Right ventricle myocardium superior (tissue), 1 donor: Measurements from ENCODE around the gene GDPD4. TPM values are rescaled to one million over a fixed set of nuclear protein-coding genes. Genes with fewer than 3 reads are reported as not detected.

Source experiments
- ATAC-seq: fragments of 200-7000 bp; cut with Tn5 transposase; one replicate; pipeline ENCODE4 v1.9.1; 2020; ENCODE audit warnings: mild to moderate bottlenecking; ENCODE audit not compliant: poor library complexity
- DNase-seq: peaks from one replicate; pipeline ENCODE4 v3.0.0-alpha.2; 2020
- intact Hi-C: fragments of 100-400 bp; cut with DNase I; formaldehyde crosslinking; loops from one replicate; pipeline ENCODE4 v1.11.2; 2022
- total RNA-seq: library from RNA; stranded (reverse); fragmentation: NEBNext Ultra II Directional; extraction: Animal tissue kit (Norgen Biotek cat#: 25700); gene quantifications from one replicate; pipeline ENCODE4 v1.2.1, GENCODE V29; 2021
- donor health status: DM: no; HTN: yes; CAD: no; lungs with severe emphysema.

Gene GDPD4
- total RNA-seq, 1 donor from 2014 or later, result not detected

DNA sequence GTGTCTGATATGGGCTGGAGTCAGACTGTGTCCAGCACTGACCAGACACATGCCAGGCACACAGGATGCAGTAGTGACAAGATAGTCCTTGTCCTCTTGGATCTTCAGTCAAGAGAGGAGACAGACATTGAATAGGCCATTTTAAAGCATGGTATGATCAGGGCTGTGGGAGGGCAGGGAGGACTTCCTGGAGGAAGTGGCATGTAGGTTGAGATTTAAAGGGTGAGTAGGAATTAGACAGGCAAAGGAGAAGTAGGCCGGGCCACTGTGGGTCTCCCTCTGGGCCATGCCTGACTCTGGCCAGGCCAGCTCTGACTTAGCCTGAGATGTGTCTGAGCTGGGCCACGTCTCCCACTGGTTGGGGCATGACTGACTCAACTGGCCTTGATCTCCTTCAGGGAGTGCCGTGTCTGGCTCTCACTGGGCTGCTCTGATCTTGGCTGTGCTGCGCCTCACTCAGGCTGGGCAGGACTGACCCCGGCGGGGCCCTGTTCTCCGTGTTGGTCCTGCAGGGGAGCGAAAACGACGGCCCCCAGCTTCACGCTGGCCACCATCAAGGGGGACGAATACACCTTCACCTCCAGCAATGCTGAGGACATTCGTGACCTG lies 102.2 kb downstream of the GDPD4 start:
- DNase-seq (peak; percentile 5), ATAC-seq (no peak)
- intact Hi-C loops, result no loop called here

DNA sequence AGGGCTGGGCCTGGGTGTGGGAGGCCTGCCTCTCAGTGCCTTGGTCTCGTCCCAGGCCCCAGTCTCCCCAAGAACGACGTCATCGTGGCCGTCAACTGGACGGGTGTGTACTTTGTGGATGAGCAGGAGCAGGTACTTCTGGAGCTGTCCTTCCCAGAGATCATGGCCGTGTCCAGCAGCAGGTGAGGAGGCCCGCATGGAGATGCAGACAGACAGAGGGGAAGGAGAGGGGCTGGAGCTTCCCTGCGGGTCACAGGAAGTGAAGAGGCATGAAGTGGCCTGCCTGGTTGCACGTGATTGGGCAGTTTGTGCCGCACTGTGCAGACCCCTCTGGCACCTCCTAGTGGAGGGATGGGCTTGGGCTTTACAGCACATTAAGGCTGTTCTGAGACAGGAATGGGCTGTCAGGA lies 103.0 kb downstream of the GDPD4 start:
- intact Hi-C loops, result no loop called here
- DNase-seq (peak; percentile 27), ATAC-seq (no peak)

DNA sequence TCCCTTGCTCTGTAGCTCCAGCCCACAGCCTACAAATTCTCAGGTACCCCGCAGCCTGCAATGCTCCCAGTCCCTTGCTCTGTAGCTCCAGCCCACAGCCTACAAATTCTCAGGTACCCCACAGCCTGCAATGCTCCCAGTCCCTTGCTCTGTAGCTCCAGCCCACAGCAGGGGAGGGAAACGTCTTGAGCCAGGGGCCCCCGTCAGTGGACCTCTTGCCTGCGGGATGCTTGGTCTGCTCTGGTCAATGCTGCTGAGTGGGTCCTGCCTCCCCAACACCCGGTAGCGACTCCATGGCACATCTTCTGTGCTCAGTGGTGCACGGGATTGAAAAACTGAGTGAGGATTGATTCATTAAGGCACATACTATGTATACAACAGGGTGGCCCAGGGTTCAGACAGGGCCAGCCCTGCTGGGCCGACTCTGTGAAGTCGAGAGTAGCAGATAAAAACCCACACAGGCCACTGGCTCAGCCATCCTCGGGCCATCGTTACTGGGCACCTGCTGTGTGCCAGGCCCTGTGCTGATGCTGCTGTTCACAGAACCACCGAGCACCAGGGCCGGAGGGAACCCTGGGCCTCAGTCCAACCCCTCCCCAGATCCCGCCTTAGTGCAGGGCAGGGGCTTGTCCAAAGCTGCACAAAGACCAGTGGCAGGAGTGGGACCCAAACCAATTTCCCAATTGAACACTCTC lies 103.7 kb downstream of the GDPD4 start:
- intact Hi-C loops, result no loop called here
- DNase-seq (peak; percentile 22), ATAC-seq (no peak)

DNA sequence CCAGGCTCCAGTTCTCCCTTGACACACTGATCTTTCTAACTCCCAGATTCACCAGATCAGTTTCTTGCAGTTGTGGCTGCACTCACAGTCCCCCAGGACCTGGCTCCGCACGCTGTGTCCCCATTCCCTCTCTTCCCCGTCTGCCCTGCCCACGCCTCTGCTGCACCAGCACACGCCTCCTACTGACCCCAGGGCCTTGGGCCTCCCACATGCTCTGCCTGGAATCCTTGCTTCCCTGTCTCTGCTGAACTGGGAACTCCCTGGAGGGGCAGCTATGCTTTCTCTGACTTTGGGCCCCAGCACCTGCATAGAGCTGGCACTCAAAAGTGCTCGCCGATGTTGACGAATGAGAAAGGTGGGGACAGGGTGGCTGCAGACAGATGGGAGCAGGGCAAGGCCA lies 104.5 kb downstream of the GDPD4 start:
- intact Hi-C loops, result no loop called here
- DNase-seq, result peak; percentile 23
- ATAC-seq, result no peak

DNA sequence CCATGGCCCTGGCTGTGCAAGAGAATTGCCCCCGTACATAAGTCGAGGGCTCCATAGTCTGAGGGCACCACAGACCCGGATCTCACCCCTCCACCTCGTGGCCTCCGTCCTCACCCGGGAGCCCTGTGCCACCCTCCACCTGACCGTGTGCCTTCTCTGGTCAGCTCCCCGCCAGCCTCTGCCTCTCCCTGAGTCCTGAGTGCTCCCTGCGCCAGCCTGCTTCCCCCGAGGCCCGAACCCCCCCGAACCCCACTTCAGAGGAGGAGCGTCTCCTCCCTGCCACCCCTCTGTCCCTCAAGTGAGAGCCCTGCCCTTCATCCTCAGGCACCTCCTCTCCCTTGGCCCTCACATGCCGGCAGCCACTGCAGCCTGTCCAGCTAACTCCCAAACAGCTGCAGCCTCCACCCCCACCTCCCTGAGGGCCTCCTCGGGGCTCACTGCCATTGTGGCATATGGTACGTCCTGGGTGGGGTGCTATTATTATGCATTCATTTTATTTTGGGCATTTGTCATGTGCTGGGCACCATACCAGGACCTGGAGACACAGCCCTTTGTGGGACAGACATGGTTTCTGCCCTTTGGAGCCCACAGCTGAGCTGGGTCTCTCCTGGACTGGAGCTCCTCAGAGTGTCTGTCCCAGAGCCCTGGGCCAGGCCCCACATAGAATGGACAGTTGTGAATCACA lies 106.3 kb downstream of the GDPD4 start:
- ATAC-seq (peak; percentile 50), DNase-seq (peak; percentile 39)
- intact Hi-C loops, result no loop called here

DNA sequence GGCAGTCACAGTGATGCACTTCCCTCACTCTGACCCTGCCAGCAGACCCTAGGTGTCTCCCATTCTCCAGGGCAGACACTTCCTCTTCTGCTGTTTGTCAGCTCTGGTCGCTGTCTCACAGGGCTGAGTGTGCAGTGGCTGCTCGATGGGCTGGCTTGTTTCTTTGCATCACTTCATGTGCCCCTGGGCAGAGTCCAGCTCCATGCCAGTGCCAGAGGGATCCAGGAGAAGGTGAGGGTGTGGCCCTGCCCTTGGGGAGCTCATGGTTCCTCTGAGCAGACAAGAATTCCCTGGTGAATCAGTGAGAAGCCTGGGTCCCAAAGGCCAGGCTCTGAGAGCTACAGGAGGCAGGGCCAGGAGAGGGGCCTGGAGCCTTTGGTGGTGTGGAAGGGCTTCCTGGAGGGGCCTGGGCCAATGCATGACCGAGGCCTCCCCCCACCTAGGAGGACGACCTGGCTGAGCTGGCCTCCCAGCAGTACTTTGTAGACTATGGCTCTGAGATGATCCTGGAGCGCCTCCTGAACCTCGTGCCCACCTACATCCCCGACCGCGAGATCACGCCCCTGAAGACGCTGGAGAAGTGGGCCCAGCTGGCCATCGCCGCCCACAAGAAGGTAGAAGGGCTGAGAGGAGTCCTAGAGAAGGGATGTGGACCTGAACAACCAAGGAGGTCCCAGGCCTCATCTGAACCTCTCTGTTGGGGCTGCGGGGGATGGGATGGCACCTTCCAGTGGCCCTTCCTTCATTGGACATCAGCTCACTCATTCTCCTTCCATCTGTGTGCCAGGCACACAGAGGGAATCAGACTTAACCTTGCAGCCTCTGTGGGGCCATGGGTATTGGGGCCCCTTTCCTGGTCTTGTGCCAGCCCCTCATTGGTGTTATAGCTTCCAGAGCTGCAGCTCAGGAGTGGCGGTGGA lies 107.3 kb downstream of the GDPD4 start:
- intact Hi-C loops, result loop anchor here (5.0 kb wide), 1 partner anchor 353 kb away; no protein-coding TSS in a partner anchor
- peak; percentile 27 for DNase-seq
- no peak for ATAC-seq

DNA sequence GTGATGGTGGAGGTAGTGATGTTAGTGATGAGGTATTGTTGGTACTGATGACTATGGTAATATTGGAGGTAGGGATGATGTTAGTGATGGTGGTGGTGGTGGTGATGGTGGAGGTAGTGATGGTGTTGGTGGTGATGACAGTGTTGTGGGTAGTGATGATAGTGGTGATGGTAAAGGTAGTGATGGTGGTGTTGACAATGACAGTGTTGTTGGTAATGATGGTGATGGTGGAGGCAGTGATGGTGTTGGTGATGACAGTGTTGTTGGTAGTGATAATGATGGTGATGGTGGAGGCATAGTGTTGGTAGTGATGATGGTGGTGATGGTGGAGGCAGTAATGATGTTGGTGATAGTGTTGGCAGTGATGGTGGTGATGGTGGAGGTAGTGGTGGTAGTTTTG lies 108.3 kb downstream of the GDPD4 start:
- DNase-seq, result no peak
- no peak for ATAC-seq
- intact Hi-C loops, result loop anchor here (5.0 kb wide), 1 partner anchor 354 kb away; no protein-coding TSS in a partner anchor

DNA sequence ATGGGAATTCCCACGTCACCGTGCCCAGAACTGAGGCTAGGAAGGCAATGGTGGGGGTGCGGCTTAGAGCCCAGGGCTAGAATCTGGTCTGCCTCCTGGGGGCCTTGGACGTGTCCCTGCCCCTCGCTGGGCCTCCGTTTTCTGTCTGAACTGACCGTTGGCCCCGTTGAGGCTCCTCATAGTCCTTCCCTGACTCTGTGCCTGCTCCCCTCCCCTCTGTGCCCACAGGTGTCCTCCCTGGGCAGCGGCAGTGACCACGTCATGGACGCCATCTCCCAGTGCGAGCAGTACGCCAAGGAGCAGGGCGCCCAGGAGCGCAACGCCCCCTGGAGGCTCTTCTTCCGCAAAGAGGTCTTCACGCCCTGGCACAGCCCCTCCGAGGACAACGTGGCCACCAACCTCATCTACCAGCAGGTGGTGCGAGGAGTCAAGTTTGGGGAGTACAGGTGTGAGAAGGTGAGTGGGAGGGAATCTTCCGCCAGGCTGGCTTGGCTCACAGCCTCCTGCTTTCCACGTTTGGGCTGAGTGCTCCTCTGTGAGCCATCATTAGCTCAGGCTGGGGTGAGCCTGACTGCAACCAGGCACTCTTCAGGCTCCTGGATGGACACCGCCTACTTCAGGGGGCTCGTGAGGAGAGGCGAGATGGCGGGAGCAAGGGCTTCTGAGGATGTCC lies 109.5 kb downstream of the GDPD4 start:
- peak; percentile 17 for ATAC-seq
- intact Hi-C loops, result loop anchor here (5.0 kb wide), 1 partner anchor 355 kb away; no protein-coding TSS in a partner anchor
- DNase-seq, result peak; percentile 49

DNA sequence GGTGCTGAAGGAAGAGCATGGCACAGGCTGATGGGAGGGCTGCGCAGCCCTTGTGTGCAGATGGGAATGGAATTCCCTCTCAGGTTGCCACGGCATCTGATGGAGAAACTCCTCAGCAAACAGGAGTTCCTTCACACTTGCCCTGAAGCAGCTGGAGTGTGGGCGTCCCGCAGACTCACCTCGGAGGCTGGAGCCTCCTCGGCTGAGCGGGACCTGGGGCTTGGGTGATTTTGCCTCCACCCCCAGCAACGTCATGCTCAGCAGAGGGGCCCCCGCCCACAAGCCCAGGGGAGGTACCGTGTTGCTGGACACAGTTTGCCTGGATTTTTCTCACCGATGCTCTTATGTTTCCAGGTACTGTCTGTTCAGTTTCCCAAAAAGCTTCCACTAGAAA lies 110.1 kb downstream of the GDPD4 start:
- DNase-seq, result peak; percentile 28
- ATAC-seq, result no peak
- intact Hi-C loops, result loop anchor here (5.0 kb wide), 1 partner anchor 356 kb away; no protein-coding TSS in a partner anchor

DNA sequence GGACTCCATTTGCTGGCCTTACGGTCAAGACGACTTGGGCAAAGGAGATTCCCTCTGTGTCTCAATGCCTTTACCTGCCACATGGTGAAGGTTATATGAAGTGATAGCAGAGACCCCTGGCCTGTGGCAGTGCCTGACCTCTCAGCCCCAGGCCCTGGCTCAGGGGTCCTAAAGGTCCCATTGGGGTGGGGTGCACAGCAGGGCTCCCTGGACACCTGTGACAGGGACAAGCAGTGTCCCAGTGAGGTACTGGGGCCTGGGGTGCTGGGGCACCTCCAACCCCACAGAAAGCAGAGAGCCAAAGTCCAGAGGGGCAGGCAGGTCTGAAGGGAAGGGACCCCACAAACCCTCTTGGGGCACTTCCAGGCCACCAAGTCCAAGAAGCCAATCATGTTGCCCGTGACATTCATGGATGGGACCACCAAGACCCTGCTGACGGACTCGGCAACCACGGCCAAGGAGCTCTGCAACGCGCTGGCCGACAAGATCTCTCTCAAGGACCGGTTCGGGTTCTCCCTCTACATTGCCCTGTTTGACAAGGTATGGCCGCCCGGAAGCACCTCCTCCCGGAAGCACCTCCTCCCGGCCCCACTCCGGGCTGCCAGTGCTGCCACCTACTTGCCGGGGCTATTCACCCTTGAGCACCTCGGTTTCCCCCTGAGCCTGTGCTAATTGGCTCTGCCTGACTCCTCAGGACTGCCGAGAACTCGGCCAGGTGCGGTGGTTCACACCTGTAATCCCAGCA lies 111.0 kb downstream of the GDPD4 start:
- DNase-seq, result peak; percentile 24
- ATAC-seq, result no peak
- intact Hi-C loops, result loop anchor here (5.0 kb wide), 1 partner anchor 357 kb away; no protein-coding TSS in a partner anchor

DNA sequence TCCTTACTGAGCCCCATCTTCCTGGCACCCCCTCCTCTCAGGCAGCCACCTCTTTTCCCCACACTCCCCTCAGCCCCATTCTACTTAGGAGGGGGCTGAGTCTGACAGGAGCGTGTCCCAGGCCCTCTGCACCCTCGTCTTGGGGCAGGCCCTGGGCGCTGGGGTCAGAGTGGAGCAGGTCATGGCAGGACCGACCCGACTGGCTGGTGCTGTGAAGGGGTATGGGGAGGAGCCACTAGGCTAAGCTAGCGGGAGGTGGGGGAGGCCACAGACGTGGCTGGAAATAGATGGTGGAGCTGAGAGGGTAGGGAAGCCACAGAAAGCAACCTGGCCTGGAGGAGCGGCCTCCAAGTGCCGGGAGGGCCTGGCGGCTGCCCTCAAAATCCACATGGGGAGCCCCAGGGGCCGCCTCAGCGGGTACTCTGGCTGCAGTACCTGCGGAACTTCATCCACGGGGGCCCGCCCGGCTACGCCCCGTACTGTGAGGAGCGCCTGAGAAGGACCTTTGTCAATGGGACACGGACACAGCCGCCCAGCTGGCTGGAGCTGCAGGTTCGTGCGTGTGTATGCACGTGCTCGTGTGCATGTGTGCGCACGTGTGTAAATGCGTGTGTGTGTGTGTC lies 111.8 kb downstream of the GDPD4 start:
- intact Hi-C loops, result loop anchor here (2.0 to 5.0 kb wide), 2 partner anchors 63 to 358 kb away; no protein-coding TSS in a partner anchor
- peak; percentile 31 for DNase-seq

DNA sequence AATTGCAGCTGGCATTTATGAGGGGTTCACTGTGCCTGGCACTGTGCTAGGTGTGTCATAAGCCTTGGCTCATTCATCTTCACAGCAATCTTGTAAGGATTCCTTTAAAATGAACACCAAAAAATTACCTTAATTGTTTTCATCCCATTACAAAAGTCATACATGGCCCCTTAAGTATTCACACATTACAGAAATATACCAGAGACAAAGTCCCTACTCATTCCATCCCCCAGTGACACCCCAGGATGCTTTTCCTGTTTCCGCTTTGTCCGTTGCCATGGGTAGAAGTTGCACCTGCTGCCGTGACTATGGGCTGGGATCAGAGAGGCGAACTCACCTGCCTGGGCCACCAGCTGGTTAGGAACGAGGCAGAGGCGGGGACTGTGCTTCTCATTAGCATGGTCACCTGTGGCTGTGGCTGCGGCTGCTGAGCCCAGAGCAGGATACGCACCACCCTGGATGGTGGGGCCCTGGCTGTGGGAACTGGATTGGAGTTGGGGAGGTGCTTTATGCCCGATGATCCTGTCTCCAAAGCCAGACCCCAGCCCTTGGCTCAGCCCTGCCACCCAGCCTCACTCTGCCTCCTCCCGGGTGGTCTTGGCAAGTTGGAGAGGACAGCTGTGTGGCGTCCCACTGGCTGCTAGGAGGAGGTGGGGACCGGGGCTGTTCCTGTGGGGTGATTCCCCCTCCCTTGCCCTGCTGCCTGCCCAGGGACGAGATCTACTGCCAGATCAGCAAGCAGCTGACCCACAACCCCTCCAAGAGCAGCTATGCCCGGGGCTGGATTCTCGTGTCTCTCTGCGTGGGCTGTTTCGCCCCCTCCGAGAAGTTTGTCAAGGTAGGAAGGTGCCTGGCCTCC lies 112.6 kb downstream of the GDPD4 start:
- DNase-seq (peak; percentile 37), ATAC-seq (peak; percentile 7)
- intact Hi-C loops, result loop anchor here (2.0 kb wide), 1 partner anchor 62 kb away; no protein-coding TSS in a partner anchor

More for the DNA sequence above, 111.8 kb downstream of the GDPD4 start:
- no peak for ATAC-seq

DNA sequence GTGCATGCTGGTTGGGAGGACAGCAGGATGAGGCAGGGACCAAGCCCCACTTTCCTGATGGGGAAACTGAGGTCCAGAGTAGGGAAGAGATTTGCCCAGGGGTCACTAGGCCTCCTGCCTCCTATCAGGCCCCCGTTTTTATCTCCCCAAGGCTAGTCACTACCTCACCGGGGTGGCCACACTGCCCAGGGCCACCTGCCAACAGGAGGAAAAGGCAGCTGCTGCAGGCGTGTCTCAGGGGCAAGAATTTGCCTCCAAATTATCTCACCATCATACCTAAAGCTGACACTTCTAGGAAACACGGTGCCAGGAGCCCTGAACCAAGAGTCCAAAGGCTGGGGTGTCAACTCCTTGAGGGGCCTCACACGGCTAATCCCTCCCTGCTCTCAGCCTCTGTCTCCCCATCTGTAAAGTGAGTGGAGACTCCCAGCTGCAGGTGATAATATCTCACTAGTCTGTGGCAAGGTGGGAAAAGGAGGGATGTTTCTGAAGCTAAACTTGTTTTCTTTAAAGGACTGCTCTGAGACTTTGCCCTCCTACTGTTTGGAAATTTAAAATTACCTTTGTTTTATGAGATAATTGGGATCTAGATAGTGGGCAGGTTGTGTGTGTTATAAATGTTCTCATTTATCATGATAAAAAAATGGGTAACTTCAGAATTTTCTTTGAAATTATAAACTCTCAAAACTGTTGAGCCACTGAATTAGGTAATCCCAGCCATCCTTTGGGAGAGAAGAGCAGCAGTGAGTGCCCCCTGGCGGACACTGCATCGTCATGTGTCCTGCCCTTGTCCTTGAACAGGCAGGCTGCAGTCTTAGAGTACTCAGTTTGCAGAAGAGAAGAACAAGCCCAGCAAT lies 113.5 kb downstream of the GDPD4 start:
- DNase-seq (peak; percentile 92), ATAC-seq (peak; percentile 94)
- intact Hi-C loops, result loop anchor here (2.0 kb wide), 1 partner anchor 61 kb away; no protein-coding TSS in a partner anchor

DNA sequence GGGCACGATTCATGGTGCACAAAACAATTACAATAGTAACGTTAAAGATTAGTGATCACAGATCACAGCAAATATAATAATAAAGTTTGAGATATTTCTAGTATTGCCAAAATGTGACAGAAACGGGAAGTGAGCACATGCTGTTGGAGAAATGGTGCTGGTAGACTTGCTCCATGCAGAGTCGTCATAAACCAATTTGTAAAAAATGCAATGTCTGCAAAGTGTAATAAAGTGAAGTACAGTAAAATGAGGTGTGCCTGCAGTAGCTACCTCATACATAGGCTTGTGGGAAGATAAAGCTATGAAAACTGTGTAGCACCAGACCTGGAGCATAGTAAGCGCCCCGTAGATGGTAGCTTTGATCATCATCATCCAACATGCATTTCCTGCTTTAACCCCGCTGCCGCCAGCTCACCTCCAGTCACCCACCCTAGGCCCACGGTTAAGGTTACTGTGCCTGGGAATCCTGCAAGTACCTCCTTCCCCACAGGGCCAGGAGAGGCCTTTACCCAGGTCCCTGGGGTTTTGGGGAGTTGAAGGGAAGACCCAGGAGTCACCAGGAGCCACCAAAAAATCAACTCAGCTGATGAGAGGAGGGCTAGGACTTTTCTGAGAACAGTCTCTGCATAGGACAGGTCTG lies 114.3 kb downstream of the GDPD4 start:
- intact Hi-C loops, result no loop called here
- DNase-seq, result peak; percentile 20
- no peak for ATAC-seq

DNA sequence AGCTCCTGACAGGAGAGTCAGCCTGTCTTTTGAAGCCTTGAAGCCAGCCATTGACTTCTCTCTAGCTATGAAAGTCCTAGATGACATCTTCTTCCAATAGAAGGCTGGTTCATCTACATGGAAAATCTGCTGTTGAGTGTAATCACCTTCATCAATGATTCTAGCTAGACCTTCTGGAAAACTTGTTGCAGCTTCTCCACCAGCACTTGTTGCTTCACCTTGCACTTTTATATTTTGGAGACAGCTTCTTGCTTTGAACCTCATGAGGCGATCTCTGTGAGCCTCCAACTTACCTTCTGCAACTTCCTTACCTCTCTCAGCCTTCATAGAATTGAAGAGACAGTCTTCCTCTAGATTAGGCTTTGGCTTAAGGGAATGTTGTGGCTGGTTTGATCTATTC lies 115.2 kb downstream of the GDPD4 start:
- ATAC-seq (no peak), DNase-seq (no peak)
- intact Hi-C loops, result no loop called here
